Adipocyte (in vitro differentiated cells): ENCODE data around the gene CYP27A1.

Experiments used
- DNase-seq: peaks from one replicate; pipeline ENCODE4 v3.0.0-alpha.2; 2015; ENCODE audit warnings: low read depth
- H3K27me3 ChIP-seq: replicated peaks from 2 replicates; pipeline ENCODE4 v1.7.0; 2013; ENCODE audit warnings: mild to moderate bottlenecking, low read length, moderate library complexity; ENCODE audit not compliant: control insufficient read depth, insufficient read depth
- H3K36me3 ChIP-seq: 2 replicates; pipeline ENCODE4 v1.7.0; 2013; ENCODE audit warnings: low read length, mild to moderate bottlenecking, moderate library complexity; ENCODE audit not compliant: control insufficient read depth, insufficient read depth, severe bottlenecking
- H3K4me1 ChIP-seq: 2 replicates; pipeline ENCODE4 v1.7.0; 2013; ENCODE audit warnings: mild to moderate bottlenecking, low read length, moderate library complexity; ENCODE audit not compliant: control insufficient read depth, insufficient read depth
- H3K4me3 ChIP-seq: 2 replicates; pipeline ENCODE4 v1.7.0; 2013; ENCODE audit warnings: mild to moderate bottlenecking, low read length, moderate library complexity
- H3K9ac ChIP-seq: 2 replicates; pipeline ENCODE4 v1.7.0; 2013; ENCODE audit warnings: mild to moderate bottlenecking, low read length, moderate library complexity
- H3K9me3 ChIP-seq: 2 replicates; pipeline ENCODE4 v1.7.0; 2013; ENCODE audit warnings: mild to moderate bottlenecking, low read length, moderate library complexity; ENCODE audit not compliant: control insufficient read depth

Gene CYP27A1

DNA sequence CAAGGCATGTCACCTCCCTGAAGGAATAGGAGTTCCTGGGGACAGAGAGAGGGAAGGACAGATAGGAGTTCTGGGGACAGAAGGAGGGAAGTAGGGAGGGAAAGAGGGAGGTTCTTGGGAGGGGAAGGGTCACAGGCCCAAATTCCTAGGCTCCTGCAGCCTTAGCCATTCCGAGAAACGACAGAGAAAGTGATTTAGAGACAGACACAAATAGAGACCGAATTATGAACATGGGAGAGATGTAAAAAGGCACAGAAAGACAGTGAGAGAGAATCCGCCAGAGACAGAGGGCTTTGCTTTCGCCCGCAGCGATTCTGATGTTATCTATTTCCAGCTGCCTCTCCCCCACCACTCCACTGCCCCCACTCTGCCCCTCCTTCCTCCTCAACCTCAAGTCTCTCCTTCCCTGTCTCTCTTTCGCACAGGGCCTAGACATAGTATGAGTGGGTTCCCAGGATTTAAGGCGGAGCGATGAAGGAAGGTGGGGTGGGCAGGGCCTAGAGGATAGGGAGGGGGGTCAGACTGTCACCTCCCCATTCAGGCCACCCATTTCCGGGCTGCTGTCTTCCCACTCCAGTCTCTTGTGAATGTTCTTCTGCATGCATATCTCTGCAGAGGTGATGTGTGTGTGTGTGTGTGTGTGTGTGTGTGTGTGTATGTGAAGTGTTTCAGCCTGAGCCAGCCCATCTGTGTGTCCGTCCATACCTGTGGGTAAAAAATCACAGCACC is 74.4 kb downstream of the CYP27A1 start:
- H3K36me3 ChIP-seq: no peaks in the 10 kb centered on the region
- no peaks in the 10 kb centered on the region for H3K9me3 ChIP-seq
- peaks cover 63% of the 10 kb centered on the region for H3K27me3 ChIP-seq
- H3K4me1 ChIP-seq: peaks cover 6% of the 10 kb centered on the region
- H3K9ac ChIP-seq: no peak overlapping the region
- DNase-seq: no peak
- no peak overlapping the region for H3K4me3 ChIP-seq

DNA sequence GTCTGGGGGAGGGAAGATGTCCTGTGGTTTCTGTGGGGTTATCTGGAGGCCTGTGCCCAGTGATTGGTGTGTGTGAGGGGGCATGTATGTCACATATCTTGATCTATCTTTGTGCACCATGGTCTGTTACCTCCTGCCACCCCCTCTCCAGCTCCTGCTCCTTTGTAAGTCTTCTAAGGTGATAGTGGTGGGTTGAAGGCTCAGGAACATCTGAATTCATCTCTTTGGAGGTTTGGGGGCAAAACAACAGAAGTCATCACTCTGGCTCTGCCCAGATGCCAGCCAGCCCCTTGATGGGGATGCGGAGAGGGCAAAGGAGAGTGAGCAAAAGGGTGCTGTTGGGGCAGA is 74.9 kb downstream of the CYP27A1 start:
- Histone ChIP-seq H3K9ac (no peak overlapping the region), H3K9me3 (no peaks in the 10 kb centered on the region), H3K4me3 (no peak overlapping the region), H3K4me1 (peaks cover 6% of the 10 kb centered on the region), H3K27me3 (peaks cover 67% of the 10 kb centered on the region), H3K36me3 (no peaks in the 10 kb centered on the region)
- no peak for DNase-seq

DNA sequence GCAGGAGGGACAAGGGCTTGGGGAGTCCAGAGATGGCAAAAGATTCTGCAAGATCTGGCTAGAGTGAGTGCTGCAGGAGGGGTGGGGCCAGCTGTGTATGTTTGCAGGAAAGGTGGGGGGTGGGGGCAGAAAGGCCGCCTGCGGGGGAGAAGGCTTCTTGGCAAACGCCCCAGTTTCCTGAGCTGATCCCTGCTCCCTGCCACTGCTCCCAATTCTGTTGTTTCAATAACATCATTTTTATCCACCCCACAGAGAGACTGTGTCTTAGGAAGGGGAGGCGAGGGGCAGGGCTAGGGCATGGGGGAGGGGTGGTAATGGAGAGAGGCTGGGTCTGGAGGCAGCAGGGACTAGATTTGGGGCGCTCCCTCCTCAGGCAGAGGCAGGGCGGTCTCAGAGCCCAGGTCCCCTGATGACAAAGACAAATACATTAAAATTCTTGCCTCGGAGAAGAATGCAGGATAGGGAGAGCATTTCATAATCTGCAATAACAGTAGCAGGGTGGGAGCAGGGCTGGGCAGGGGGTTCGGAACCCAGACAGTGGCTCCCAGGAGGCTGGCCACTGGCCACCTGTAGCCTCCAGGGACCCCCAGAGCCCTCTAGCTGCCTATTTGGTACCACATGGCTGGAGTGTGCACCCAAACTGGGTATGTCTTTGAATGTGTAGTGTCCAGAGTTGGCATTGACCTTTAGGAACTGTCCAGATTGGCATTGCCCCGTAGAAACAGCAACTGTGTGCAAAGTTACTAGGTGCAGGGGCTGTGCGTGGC is 75.6 kb downstream of the CYP27A1 start:
- Histone ChIP-seq H3K36me3 (no peaks in the 10 kb centered on the region), H3K27me3 (peaks cover 70% of the 10 kb centered on the region), H3K9me3 (no peaks in the 10 kb centered on the region), H3K4me1 (peaks cover 6% of the 10 kb centered on the region), H3K4me3 (no peak overlapping the region), H3K9ac (no peak overlapping the region)
- DNase-seq: no peak

DNA sequence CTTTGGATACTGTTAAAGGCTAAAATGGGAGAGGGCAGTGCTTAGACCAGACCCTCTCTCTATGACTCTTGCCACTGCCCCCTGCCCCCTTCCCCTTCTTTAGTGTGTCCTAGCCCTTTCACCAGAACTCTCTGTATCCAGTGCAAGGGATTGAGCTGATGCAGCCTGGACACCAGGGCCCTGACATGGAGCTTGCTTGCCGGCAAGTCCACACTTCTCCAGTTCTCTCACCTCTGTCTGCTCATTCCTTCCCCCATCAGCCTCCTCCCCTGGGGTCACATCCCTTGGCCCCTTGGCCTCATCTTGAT is 76.1 kb downstream of the CYP27A1 start:
- Histone ChIP-seq H3K4me3 (no peak overlapping the region), H3K9ac (no peak overlapping the region), H3K36me3 (no peaks in the 10 kb centered on the region), H3K27me3 (peaks cover 73% of the 10 kb centered on the region), H3K9me3 (no peaks in the 10 kb centered on the region), H3K4me1 (peaks cover 6% of the 10 kb centered on the region)
- DNase-seq: no peak

DNA sequence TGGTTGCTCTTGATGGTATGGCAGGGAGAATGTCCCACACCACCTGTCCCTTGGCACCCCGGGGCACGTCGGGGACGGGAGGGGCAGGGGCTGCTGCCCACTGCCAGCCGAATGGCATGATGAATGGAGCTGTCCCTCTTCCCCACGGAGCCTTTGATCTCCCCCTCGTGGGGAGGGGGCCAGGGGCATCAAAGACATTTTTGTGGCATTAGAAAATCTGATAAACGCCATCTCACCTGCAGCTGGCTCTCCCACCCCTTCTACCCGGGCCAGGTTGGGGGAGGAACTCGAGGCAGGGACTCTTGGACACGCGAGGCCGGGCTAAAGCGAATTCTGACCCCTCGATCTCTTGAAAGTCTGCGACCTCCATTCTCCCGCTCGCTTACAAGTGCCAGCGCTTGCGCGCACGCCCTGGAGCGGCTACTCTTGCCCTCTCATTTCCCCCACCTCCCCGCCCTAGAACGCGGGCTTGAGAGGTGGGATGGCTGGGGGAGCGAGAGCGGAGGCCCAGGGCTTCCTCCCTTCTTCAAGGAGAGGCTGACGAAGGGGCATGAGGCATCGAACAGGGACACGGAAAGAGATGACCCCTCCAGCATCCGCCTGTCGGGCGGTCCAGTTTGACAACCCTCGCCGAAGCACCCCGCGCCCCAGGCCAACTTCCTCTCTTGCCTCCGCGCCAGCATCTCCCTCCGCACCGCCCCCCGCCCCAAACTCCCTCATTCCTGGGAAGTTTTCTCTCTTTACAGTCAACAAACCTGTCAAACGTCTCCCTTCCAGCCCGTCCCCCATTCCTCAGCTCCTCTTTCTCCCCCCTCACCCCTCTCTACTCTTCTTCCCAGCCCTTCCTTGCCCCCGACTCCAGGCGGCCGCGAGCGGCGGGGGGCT is 77.0 kb downstream of the CYP27A1 start:
- Histone ChIP-seq H3K9ac (no peak overlapping the region), H3K4me1 (peaks cover 6% of the 10 kb centered on the region), H3K27me3 (peaks cover 75% of the 10 kb centered on the region), H3K36me3 (no peaks in the 10 kb centered on the region), H3K4me3 (no peak overlapping the region), H3K9me3 (no peaks in the 10 kb centered on the region)
- DNase-seq: no peak

DNA sequence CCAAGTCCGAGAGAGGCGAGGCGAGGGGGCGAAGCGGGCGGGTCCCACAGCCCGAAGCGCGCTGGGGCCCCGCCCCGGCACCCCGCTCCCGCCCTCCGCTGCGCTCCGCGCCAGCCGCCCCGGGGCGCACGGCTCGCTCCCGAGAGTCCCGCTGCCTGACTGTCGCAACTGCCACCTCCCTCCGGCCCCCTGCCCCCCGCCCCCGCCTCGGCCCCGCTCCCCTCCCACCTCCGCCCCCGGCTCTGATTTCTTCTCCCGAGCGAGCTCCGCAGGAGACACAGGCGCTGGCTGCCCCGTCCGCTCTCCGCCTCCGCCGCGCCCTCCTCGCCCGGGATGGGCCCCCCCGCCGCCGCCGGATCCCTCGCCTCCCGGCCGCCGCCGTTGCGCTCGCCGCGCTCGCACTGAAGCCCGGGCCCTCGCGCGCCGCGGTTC is 77.6 kb downstream of the CYP27A1 start, which contains the start of gene WNT6:
Gene WNT6, plus strand, starts transcription at position 250 of the 432 bp plus-strand sequence. CDS start 233 bp downstream, outside the sequence.
- DNase-seq: peak; percentile 68
- peaks cover 68% of the 10 kb centered on the region for H3K27me3 ChIP-seq
- no peak within 1 kb of the TSS for H3K4me3 ChIP-seq

DNA sequence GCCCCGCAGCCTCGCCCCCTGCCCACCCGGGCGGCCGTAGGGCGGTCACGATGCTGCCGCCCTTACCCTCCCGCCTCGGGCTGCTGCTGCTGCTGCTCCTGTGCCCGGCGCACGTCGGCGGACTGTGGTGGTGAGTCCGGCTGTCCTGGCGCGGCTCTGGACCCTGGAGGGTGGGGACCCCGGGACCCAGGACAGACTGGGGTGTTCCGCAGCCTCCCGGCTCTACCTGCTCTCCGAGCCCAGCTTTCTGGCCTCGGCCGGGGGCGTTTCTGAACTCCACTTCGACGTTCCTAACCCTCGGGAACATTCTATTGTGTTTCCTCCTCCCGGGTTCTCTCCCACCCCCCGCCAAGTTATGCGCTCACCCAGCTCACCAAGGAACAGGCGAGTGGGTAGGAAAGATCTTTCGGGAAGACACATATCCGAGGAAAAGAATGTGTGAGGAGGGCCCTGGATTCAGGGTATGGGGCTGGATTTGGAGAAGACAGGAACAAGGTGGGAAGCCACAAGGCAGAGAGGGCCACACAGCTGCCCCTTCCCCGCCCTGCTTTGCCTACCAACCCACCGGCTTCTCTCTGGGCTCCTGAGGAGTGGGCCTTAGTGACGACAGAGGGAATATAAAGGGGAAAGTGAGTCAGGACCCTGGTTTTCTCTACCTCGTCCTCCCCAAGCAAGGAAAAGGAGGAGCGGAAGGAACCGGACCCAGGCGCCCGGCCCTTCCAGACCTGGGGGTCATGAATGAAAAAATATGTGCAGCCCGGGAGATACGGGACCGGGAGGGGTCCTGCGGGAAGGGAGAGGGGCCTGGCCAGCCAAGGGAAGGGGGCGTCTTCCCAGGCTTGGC is 78.3 kb downstream of the CYP27A1 start:
- no peak overlapping the region for H3K4me3 ChIP-seq
- H3K9ac ChIP-seq: no peak overlapping the region
- H3K4me1 ChIP-seq: peaks cover 6% of the 10 kb centered on the region
- DNase-seq: no peak
- H3K36me3 ChIP-seq: no peaks in the 10 kb centered on the region
- H3K9me3 ChIP-seq: no peaks in the 10 kb centered on the region
- peaks cover 62% of the 10 kb centered on the region for H3K27me3 ChIP-seq

More for the DNA sequence above, 77.6 kb downstream of the CYP27A1 start, which contains the start of gene WNT6:
- Histone ChIP-seq H3K4me1 (peaks cover 6% of the 10 kb centered on the region), H3K9ac (no peak within 1 kb of the TSS), H3K9me3 (no peaks in the 10 kb centered on the region), H3K36me3 (no peaks in the 10 kb centered on the region)

DNA sequence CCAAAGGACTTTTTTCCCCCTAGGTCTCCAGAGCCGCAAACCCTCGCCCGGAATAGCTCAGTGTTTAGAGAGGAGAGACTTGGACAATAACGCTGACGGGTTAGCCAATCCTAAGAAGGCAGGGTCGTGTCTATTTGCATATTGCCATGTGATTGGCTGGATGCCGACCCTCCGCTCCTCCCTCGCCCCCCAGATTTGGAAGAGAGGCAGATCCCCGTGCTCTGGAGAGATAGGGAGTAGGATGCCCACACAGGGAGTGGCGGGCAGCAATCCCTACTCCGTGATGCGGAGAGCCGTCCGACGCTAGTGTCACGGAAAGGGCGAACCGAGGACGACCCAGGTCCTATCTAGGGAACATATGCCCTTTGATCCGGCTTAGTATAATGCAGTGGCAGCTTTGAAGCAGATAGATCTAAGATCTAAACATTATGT is 79.0 kb downstream of the CYP27A1 start:
- peaks cover 6% of the 10 kb centered on the region for H3K4me1 ChIP-seq
- H3K36me3 ChIP-seq: no peaks in the 10 kb centered on the region
- H3K9ac ChIP-seq: no peak overlapping the region
- no peak overlapping the region for H3K4me3 ChIP-seq
- peaks cover 54% of the 10 kb centered on the region for H3K27me3 ChIP-seq
- H3K9me3 ChIP-seq: no peaks in the 10 kb centered on the region
- peak; percentile 68 for DNase-seq

DNA sequence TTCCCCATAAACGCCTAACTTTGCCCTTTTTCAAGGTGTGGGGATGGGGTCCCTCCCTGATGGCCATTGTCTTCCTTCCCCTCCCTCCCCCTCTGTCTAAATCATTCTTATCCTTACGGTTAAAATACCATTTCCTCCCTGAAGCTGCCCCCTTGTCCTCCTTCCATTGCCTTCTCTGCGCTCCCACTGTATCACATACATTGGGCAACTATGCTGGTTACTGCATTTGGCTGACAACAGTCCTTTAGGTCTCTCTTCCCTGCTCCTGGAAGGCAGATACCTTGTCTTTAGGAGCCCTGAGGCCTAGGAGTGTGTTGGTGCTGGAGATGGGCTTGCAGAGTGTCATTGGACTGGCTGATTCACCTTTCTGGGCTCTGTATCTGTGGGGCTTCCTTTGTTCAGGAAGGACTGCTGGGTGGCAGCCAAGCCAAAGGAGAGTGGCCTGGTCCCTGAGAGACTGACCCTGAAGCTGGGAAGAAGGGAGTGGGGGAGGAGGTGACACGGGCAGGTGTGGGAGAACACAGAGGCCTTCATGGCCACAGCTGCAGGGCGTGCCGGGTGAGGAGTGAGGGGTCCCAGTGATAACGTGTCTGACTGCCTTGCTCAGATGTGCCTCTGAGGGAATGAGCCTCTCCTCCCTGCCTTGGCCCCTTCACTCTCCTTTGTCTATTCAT is 79.8 kb downstream of the CYP27A1 start:
- no peak overlapping the region for H3K9ac ChIP-seq
- DNase-seq: no peak
- no peaks in the 10 kb centered on the region for H3K36me3 ChIP-seq
- no peak overlapping the region for H3K4me3 ChIP-seq
- peaks cover 6% of the 10 kb centered on the region for H3K4me1 ChIP-seq
- peaks cover 52% of the 10 kb centered on the region for H3K27me3 ChIP-seq
- H3K9me3 ChIP-seq: no peaks in the 10 kb centered on the region

DNA sequence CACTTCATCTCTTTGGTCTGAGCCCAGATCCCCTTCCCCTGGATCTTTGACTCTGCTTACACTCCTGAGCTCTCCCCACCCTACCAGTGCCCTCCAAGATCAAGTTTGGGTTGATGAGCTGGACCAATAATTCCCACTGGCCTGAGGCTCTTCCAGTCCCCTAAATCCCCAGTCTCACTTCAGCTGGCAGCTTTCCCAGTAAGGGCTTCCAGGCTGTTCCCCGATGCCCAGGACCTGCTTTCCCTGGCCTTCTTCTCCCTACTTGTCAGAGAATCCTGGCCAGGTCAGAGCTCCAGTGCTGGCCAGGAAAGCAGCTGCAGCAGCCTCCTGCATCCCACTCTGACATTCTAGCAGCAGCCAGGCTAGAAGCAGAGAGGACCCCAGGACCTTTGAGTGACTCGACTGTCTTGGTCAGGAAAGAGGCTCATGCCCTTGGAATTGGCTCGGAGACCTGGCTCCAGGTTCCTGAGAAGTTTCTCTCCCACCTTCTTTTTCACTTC is 81.1 kb downstream of the CYP27A1 start:
- Histone ChIP-seq H3K9ac (no peak overlapping the region), H3K4me1 (peaks cover 6% of the 10 kb centered on the region), H3K4me3 (no peak overlapping the region), H3K36me3 (no peaks in the 10 kb centered on the region), H3K27me3 (peaks cover 58% of the 10 kb centered on the region), H3K9me3 (no peaks in the 10 kb centered on the region)
- DNase-seq: no peak
